Lower leg skin (tissue), 4 donors: Measurements from ENCODE around the gene EPHA4. TPM values are rescaled to one million over a fixed set of nuclear protein-coding genes. Genes with fewer than 3 reads are reported as not detected.

Source experiments
- DNase-seq, 2 donors: peaks; one replicate each; pipeline ENCODE4 v3.0.0-alpha.2; 2019; ENCODE audit warnings: low spot score in 2 of 2
- H3K4me3 ChIP-seq: fragments of 200-600 bp; sonication (generic); 2 replicates; pipeline ENCODE4 v1.5.1; 2017; ENCODE audit warnings: mild to moderate bottlenecking, low read depth; ENCODE audit not compliant: poor library complexity, severe bottlenecking
- POLR2A ChIP-seq, 2 donors: fragments of 450-650 bp; IDR thresholded peaks; one replicate each; pipeline ENCODE4 v1.6.1; 2016 to 2017; ENCODE audit warnings: antibody characterized with exemption in 2 of 2, mild to moderate bottlenecking in 1 of 2, moderate library complexity in 1 of 2
- WGBS, 2 donors: methylation state at CpG; one replicate each; pipeline ENCODE4 v1.1.5; 2018; 5-methylcytosine and 5-hydroxymethylcytosine counted together
- intact Hi-C: fragments of 100-400 bp; cut with DNase I; formaldehyde crosslinking; loops from one replicate; pipeline ENCODE4 v1.15.0; 2023; ENCODE audit warnings: low total_unique reads
- total RNA-seq, 4 donors: library from RNA; depleted of rRNA; stranded (reverse); fragments of >200 nt; gene quantifications; one replicate each; pipeline ENCODE4 v1.1.0, GENCODE V29; 2016
- TF ChIP-seq, protein P1 (sequence below), 3 donors: fragments of 450-650 bp; IDR thresholded peaks; one replicate each; pipeline ENCODE4 v1.5.1; 2016; ENCODE audit warnings: antibody characterized with exemption in 3 of 3, mild to moderate bottlenecking in 3 of 3, moderate library complexity in 2 of 3

EPHA4 gene
- total RNA-seq, 4 donors from 2014 or later = 35.2 to 63.1 (median 53.7) TPM

DNA sequence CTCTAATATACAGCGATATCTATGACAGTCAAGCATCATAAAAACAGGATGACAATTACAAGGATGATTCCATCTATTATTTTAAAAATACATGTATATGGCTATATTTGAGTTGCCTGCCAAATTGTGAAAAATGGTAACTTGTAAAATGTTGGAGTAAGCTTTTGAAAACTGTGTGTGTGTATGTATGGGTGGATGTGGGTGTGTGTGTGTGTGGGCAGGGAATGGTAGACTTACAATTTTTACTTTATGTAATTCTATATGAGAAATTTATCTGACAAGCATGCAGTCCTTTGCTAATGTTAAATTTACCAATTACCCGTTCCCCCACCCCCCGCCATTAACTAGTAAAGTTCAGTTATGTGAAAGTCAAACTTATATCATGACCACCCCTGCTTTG lies 14.0 kb downstream of the EPHA4 start:
- no peak for DNase-seq
- intact Hi-C loops = no loop called here
- 88 to 92% methylated on average over 3 of the region's 3 CpGs for WGBS, 2 donors
- no peak overlapping the region for H3K4me3 ChIP-seq
- TF ChIP-seq, protein P1, sequence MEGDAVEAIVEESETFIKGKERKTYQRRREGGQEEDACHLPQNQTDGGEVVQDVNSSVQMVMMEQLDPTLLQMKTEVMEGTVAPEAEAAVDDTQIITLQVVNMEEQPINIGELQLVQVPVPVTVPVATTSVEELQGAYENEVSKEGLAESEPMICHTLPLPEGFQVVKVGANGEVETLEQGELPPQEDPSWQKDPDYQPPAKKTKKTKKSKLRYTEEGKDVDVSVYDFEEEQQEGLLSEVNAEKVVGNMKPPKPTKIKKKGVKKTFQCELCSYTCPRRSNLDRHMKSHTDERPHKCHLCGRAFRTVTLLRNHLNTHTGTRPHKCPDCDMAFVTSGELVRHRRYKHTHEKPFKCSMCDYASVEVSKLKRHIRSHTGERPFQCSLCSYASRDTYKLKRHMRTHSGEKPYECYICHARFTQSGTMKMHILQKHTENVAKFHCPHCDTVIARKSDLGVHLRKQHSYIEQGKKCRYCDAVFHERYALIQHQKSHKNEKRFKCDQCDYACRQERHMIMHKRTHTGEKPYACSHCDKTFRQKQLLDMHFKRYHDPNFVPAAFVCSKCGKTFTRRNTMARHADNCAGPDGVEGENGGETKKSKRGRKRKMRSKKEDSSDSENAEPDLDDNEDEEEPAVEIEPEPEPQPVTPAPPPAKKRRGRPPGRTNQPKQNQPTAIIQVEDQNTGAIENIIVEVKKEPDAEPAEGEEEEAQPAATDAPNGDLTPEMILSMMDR (IDR thresholded peaks at IDR 0.05) = no peak
- no peak for TF ChIP-seq POLR2A (IDR thresholded peaks at IDR 0.05)

DNA sequence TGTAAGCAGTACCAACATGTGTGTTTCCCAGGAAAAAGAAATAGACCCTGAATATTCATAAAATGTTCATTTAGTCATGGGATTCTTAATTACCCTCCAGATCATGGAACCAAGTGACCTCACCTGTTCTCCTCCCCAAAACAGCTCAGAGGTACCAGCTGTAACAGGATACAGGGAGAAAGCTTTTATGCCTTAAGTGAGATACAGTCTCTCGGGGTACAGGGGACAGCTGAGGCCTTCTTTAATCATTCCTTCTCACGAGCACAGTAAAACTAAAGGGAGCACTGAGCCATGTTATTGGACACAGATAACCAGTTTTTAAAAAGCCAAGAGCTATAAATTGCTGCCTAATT lies 16.6 kb downstream of the EPHA4 start:
- WGBS, 2 donors = 40 to 58% methylated on average over 2 of the region's 2 CpGs

DNA sequence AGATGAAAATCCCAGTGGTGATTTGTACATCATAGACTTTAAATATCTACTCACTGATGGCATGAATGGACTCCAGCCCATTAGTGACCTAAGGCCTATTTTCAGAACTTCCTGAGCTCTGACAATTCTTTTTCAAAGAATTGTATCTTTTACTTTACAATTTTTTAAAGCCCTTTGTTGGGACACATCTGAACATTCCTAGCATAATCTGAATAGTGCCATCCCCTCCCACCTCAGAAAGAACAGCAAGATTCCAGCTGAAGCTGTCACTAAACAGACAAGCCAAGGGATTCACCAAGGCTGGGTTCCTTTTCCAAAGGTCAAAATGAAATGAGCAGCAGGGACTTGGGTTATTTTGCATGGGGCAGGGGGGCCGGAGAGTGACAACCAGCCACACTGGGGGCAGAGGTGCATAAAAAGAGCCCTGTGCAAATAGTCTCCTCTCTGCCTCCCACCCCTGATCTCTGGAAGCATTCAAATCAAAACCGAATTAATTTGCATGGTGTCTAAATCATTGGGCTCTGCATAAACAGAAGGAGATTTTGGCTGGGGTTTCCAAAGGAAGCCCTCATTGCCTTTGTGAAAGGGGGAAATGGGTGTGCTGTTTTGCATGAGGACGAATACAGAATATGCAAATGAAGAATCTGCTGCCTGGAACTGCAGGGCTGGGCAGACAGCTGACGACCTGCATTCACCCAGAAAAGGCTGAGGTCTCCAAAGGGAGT lies 17.2 kb downstream of the EPHA4 start:
- no peak overlapping the region for H3K4me3 ChIP-seq
- TF ChIP-seq, protein P1 (IDR thresholded peaks at IDR 0.05) = no peak
- no peak for TF ChIP-seq POLR2A (IDR thresholded peaks at IDR 0.05)
- intact Hi-C loops = no loop called here
- 29 to 44% methylated on average over 4 of the region's 4 CpGs for WGBS, 2 donors
- no peak for DNase-seq

More for the DNA sequence above, 16.6 kb downstream of the EPHA4 start:
- DNase-seq = no peak
- intact Hi-C loops = no loop called here
- TF ChIP-seq, protein P1 (IDR thresholded peaks at IDR 0.05) = no peak
- TF ChIP-seq POLR2A (IDR thresholded peaks at IDR 0.05) = no peak
- no peak overlapping the region for H3K4me3 ChIP-seq

DNA sequence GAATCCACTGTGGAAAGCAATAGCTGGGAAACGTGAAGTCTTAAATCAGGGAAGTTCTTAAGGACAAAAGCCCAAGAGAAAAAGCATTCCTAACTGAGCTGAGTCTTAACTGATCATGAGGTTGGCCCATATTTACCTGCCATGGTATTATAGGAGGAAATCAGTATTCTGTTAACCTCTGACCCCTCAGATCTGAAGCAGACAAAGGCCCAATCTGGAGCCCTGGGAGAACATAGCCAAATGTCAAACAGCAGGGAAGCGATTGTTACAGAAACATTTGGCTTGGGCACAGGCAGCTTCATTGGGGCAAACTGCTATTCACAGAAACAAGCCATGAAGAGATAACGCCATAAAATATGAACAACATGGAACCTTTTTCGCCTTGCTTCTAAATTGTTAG lies 18.8 kb downstream of the EPHA4 start:
- TF ChIP-seq, protein P1 (IDR thresholded peaks at IDR 0.05) = no peak
- no peak for TF ChIP-seq POLR2A (IDR thresholded peaks at IDR 0.05)
- WGBS, 2 donors = 89 to 91% methylated on average over 4 of the region's 4 CpGs
- no peak for DNase-seq

DNA sequence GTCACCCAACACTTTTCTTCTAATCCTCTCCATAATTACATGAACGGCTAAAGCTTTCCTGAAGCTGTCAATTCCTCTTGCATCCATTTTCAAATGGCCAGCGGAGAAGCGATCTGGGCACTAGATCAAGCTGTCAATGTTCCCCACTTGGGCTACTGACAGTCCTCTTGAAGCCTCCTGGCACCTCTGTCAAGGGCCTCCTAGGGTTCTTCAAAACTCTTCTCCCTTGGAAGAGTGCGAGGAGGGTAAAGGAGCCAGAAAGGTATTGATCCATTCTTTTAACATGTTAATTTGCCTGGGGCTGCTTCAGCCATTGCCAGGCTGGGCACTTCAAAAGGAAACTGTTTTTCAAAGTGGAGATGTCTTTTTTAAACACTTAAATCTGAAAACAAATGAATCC lies 19.8 kb downstream of the EPHA4 start:
- H3K4me3 ChIP-seq = no peak overlapping the region
- DNase-seq = no peak
- WGBS, 2 donors = 87 to 91% methylated on average over 4 of the region's 4 CpGs
- no peak for TF ChIP-seq POLR2A (IDR thresholded peaks at IDR 0.05)
- TF ChIP-seq, protein P1 (IDR thresholded peaks at IDR 0.05) = no peak
- intact Hi-C loops = no loop called here

More for the DNA sequence above, 18.8 kb downstream of the EPHA4 start:
- intact Hi-C loops = no loop called here
- H3K4me3 ChIP-seq = no peak overlapping the region

DNA sequence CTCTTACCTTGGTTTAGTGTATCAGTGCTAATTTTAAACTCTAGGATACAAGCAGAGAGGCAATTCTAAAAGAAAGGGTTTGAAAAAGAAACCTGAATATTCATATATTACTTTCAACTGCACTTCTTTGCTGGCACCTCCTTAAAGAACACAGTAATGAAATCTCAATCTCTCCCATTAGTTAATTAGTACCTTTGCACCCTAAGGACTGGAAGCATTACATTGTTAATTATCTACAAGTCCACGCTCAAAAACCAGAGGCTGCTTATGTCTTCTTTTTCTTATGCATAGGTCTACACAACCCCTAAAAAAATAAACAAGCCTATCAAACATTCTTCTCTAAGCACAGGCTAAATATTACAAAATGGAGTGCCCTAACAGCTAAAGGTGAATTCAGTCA lies 20.2 kb downstream of the EPHA4 start:
- intact Hi-C loops = no loop called here
- TF ChIP-seq, protein P1 (IDR thresholded peaks at IDR 0.05) = no peak
- TF ChIP-seq POLR2A (IDR thresholded peaks at IDR 0.05) = no peak
- no peak for DNase-seq
- WGBS, 2 donors = 78 to 83% methylated on average over 1 of the region's 1 CpG
- no peak overlapping the region for H3K4me3 ChIP-seq
